ENCODE data around the gene TMEM200C.
"Not testable (repeated sequence)": the region's sequence is repeated elsewhere in the genome, so short reads cannot be mapped to it uniquely, and the experiment has no call there.

Gene TMEM200C

GRCh38 chr18:5891184-5891853, 4.0 kb downstream of the TMEM200C start:
- DNase-seq = no peak

GRCh38 chr18:5890331-5891183, 4.8 kb downstream of the TMEM200C start:
- peak; percentile 38 for DNase-seq

GRCh38 chr18:5885361-5885760, 10.0 kb downstream of the TMEM200C start:
- no peak for DNase-seq

GRCh38 chr18:5884375-5884774, 10.9 kb downstream of the TMEM200C start:
- DNase-seq = no peak

- no peak for DNase-seq
Measured at GRCh38 chr18:5879479-5879882, 15.8 kb downstream of the TMEM200C start.

- DNase-seq = no peak
Measured at GRCh38 chr18:5876891-5877290, 18.4 kb downstream of the TMEM200C start.

- DNase-seq = no peak
Measured at GRCh38 chr18:5874336-5874735, 21.0 kb downstream of the TMEM200C start.

- no peak for DNase-seq
Measured at GRCh38 chr18:5872886-5873285, 22.4 kb downstream of the TMEM200C start.

- no peak for DNase-seq
Measured at GRCh38 chr18:5871426-5871825, 23.9 kb downstream of the TMEM200C start.

GRCh38 chr18:5868218-5868854, 27.0 kb downstream of the TMEM200C start:
- DNase-seq = peak; percentile 2

GRCh38 chr18:5865521-5865920, 29.8 kb downstream of the TMEM200C start:
- DNase-seq = no peak

GRCh38 chr18:5862127-5862526, 33.2 kb downstream of the TMEM200C start:
- DNase-seq = not testable (repeated sequence)

GRCh38 chr18:5857180-5857579, 38.1 kb downstream of the TMEM200C start:
- DNase-seq = no peak

- no peak for DNase-seq
Measured at GRCh38 chr18:5853253-5853652, 42.1 kb downstream of the TMEM200C start.

GRCh38 chr18:5851998-5852397, 43.3 kb downstream of the TMEM200C start:
- no peak for DNase-seq

- no peak for DNase-seq
Measured at GRCh38 chr18:5842653-5843052, 52.7 kb downstream of the TMEM200C start.

GRCh38 chr18:5841518-5841917, 53.8 kb downstream of the TMEM200C start:
- DNase-seq = no peak

GRCh38 chr18:5840547-5840946, 54.8 kb downstream of the TMEM200C start:
- DNase-seq = no peak

- DNase-seq = no peak
Measured at GRCh38 chr18:5840025-5840424, 55.3 kb downstream of the TMEM200C start.

GRCh38 chr18:5839102-5839501, 56.2 kb downstream of the TMEM200C start:
- DNase-seq = no peak

All from CD4-positive, alpha-beta T cell treated with Interleukin-6 for 4 hours (primary cell).